HEK293 (cell line): Measurements from ENCODE around the gene CHRM2.

Source experiments
- CTCF ChIA-PET: fragments of 350-600 bp; formaldehyde crosslinking; extraction: SDS; loops from one replicate; lab custom pipeline; 2021; ENCODE audit warnings: antibody characterized with exemption; lab: Yijun Ruan, JAX
- POLR2A ChIA-PET: fragments of 300-600 bp; formaldehyde crosslinking; extraction: SDS; loops from one replicate; lab custom pipeline; 2020; ENCODE audit warnings: antibody characterized with exemption, inconsistent platforms; lab: Yijun Ruan, JAX
- H3K27ac ChIP-seq: fragments of 200-500 bp; sonication (Bioruptor generic); 2 replicates; pipeline ENCODE4 v1.5.1; 2014; ENCODE audit warnings: low read depth, low read length, control low read depth, inconsistent platforms; ENCODE audit errors: extremely low read depth
- H3K36me3 ChIP-seq, 2 experiments: fragments of 200-500 bp in 1 of 2; sonication (Bioruptor generic) in 1 of 2; 1 replicate in 1 of 2; 2 replicates in 1 of 2; pipeline ENCODE4 v1.5.1; 2014 to 2017; ENCODE audit warnings: inconsistent platforms in 2 of 2, low read length in 2 of 2; ENCODE audit not compliant: control insufficient read depth in 2 of 2, insufficient read depth in 1 of 2
- H3K4me1 ChIP-seq: fragments of 200-500 bp; sonication (Bioruptor generic); 2 replicates; pipeline ENCODE4 v1.5.1; 2014; ENCODE audit warnings: mild to moderate bottlenecking, low read length, inconsistent platforms; ENCODE audit not compliant: control insufficient read depth, insufficient read depth
- H3K4me3 ChIP-seq: 2 replicates; pipeline ENCODE4 v1.5.1; 2011; ENCODE audit warnings: low read depth, mild to moderate bottlenecking, control low read depth, low read length, moderate library complexity
- H3K9me3 ChIP-seq: fragments of 200-500 bp; sonication (Bioruptor generic); 2 replicates; pipeline ENCODE4 v1.5.1; 2014; ENCODE audit warnings: low read depth, low read length, inconsistent platforms; ENCODE audit not compliant: control insufficient read depth, insufficient read depth
- HOXC10 ChIP-seq: sonication (generic); formaldehyde crosslinking; IDR thresholded peaks from 2 replicates; pipeline ENCODE4 v1.8.1; 2023; ENCODE audit warnings: mild to moderate bottlenecking, missing genetic modification reagents
- MEIS1 ChIP-seq: sonication (generic); formaldehyde crosslinking; IDR thresholded peaks from 2 replicates; pipeline ENCODE4 v1.8.1; 2022; ENCODE audit warnings: missing genetic modification reagents, mild to moderate bottlenecking, borderline replicate concordance
- MZF1 ChIP-seq: fragments of 450-650 bp; formaldehyde crosslinking; IDR thresholded peaks from 2 replicates; pipeline ENCODE4 v1.5.1; 2017; ENCODE audit warnings: missing biosample characterization, missing genetic modification characterization, borderline replicate concordance
- REST ChIP-seq: fragments of 450-650 bp; formaldehyde crosslinking; IDR thresholded peaks from 2 replicates; pipeline ENCODE4 v1.5.1; 2016; ENCODE audit warnings: missing biosample characterization, missing genetic modification characterization
- ZBTB7A ChIP-seq: fragments of 450-650 bp; formaldehyde crosslinking; IDR thresholded peaks from 2 replicates; pipeline ENCODE4 v1.5.1; 2016; ENCODE audit warnings: low read depth, missing biosample characterization, missing genetic modification characterization
- ZNF121 ChIP-seq: fragments of 450-650 bp; formaldehyde crosslinking; IDR thresholded peaks from 2 replicates; pipeline ENCODE4 v1.5.1; 2016; ENCODE audit warnings: missing biosample characterization, missing genetic modification characterization
- ZNF133 ChIP-seq: fragments of 450-650 bp; formaldehyde crosslinking; IDR thresholded peaks from 2 replicates; pipeline ENCODE4 v1.5.1; 2016; ENCODE audit warnings: missing biosample characterization, missing genetic modification characterization
- ZNF140 ChIP-seq: fragments of 450-650 bp; formaldehyde crosslinking; IDR thresholded peaks from 2 replicates; pipeline ENCODE4 v1.5.1; 2016; ENCODE audit warnings: missing biosample characterization, missing genetic modification characterization
- ZNF223 ChIP-seq: fragments of 450-650 bp; formaldehyde crosslinking; IDR thresholded peaks from 2 replicates; pipeline ENCODE4 v1.5.1; 2016; ENCODE audit warnings: missing biosample characterization, missing genetic modification characterization
- ZNF341 ChIP-seq: fragments of 450-650 bp; formaldehyde crosslinking; IDR thresholded peaks from 2 replicates; pipeline ENCODE4; 2016; ENCODE audit warnings: low read depth, missing biosample characterization, missing genetic modification characterization
- ZNF398 ChIP-seq: fragments of 450-650 bp; formaldehyde crosslinking; IDR thresholded peaks from 2 replicates; pipeline ENCODE4 v1.5.1; 2017; ENCODE audit warnings: missing biosample characterization, missing genetic modification characterization
- ZNF404 ChIP-seq: fragments of 450-650 bp; formaldehyde crosslinking; IDR thresholded peaks from 2 replicates; pipeline ENCODE4 v1.5.1; 2017; ENCODE audit warnings: missing biosample characterization, missing genetic modification characterization
- ZNF473 ChIP-seq: fragments of 450-650 bp; formaldehyde crosslinking; IDR thresholded peaks from 2 replicates; pipeline ENCODE4 v1.5.1; 2017; ENCODE audit warnings: missing biosample characterization, missing genetic modification characterization
- ZNF549 ChIP-seq: fragments of 450-650 bp; IDR thresholded peaks from 2 replicates; pipeline ENCODE4 v1.5.1; 2018; ENCODE audit warnings: missing biosample characterization, missing genetic modification characterization, mild to moderate bottlenecking, inconsistent platforms, moderate library complexity
- ZNF558 ChIP-seq: fragments of 450-650 bp; formaldehyde crosslinking; IDR thresholded peaks from 2 replicates; pipeline ENCODE4 v1.5.1; 2016; ENCODE audit warnings: missing biosample characterization, missing genetic modification characterization
- ZNF600 ChIP-seq: fragments of 450-650 bp; formaldehyde crosslinking; IDR thresholded peaks from 2 replicates; pipeline ENCODE4 v1.5.1; 2016; ENCODE audit warnings: missing biosample characterization, missing genetic modification characterization
- ZNF623 ChIP-seq: fragments of 450-650 bp; formaldehyde crosslinking; IDR thresholded peaks from 2 replicates; pipeline ENCODE4 v1.5.1; 2016; ENCODE audit warnings: missing biosample characterization, missing genetic modification characterization
- ZNF629 ChIP-seq: fragments of 450-650 bp; formaldehyde crosslinking; IDR thresholded peaks from 2 replicates; pipeline ENCODE4 v1.5.1; 2017; ENCODE audit warnings: missing biosample characterization, missing genetic modification characterization
- ZNF639 ChIP-seq: fragments of 450-650 bp; formaldehyde crosslinking; IDR thresholded peaks from 2 replicates; pipeline ENCODE4 v1.5.1; 2016; ENCODE audit warnings: missing biosample characterization, missing genetic modification characterization

CHRM2 gene

GRCh38 chr7:136857573-136857972 is 10.9 kb upstream of the CHRM2 start:
- H3K9me3 ChIP-seq, result no peaks in the 10 kb centered on the region
- H3K27ac ChIP-seq, result no peak overlapping the region
- H3K4me1 ChIP-seq, result no peaks in the 10 kb centered on the region
- CTCF ChIA-PET, result no interaction called here
- no peak overlapping the region for H3K4me3 ChIP-seq
- POLR2A ChIA-PET, result no interaction called here
- peak; percentile 98 for TF ChIP-seq REST (tag by site-specific recombination)
- no peak for TF ChIP-seq ZNF341 (tag by site-specific recombination)
- no peak for TF ChIP-seq ZNF639 (tag by site-specific recombination)
- H3K36me3 ChIP-seq, result no peaks in the 10 kb centered on the region

- no peaks in the 10 kb centered on the region for H3K36me3 ChIP-seq
- H3K27ac ChIP-seq, result no peak overlapping the region
- TF ChIP-seq ZNF549 (no peak), ZNF404 (tag by site-specific recombination) (no peak), ZNF623 (tag by site-specific recombination) (no peak), MZF1 (tag by site-specific recombination) (no peak)
- ChIA-PET CTCF (interaction anchor here (0.6 to 1.1 kb wide), 2 partner anchors 14 to 16 kb away, joined by 3 read pairs; no protein-coding TSS in a partner anchor), POLR2A (no interaction called here)
- H3K4me3 ChIP-seq, result no peak overlapping the region
- H3K9me3 ChIP-seq, result no peaks in the 10 kb centered on the region
- H3K4me1 ChIP-seq, result no peaks in the 10 kb centered on the region
Measured at GRCh38 chr7:136859803-136860202, 8.6 kb upstream of the CHRM2 start.

DNA sequence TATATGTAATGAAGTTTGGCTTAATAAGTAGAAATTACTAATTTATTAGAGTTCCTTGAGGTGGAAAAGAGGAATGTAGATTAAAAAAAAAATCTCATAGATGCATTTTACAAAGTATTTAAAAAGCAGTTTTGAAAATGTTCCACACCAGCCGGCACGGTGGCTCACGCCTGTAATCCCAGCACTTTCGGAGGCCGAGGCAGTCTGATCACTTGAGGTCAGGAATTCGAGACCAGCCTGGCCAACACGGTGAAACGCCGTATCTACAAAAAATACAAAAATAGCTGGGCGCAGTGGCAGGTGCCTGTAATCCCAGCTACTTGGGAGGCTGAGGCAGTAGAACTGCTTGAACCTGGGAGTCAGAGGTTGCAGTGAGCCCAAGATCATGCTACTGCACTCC is 3.2 kb upstream of the CHRM2 start:
- CTCF ChIA-PET, result no interaction called here
- H3K27ac ChIP-seq, result no peak overlapping the region
- no peaks in the 10 kb centered on the region for H3K9me3 ChIP-seq
- no peak overlapping the region for H3K4me3 ChIP-seq
- no peak for TF ChIP-seq ZBTB7A
- no peak for TF ChIP-seq ZNF223 (tag by site-specific recombination)
- no peak for TF ChIP-seq ZNF121 (tag by site-specific recombination)
- TF ChIP-seq ZNF473 (tag by site-specific recombination), result no peak
- TF ChIP-seq ZNF600, result no peak
- no peak for TF ChIP-seq ZNF398 (tag by site-specific recombination)
- TF ChIP-seq MEIS1 (CRISPR knock-in tag), result no peak
- no peak for TF ChIP-seq ZNF140 (tag by site-specific recombination)
- TF ChIP-seq ZNF629, result no peak
- TF ChIP-seq HOXC10, result no peak
- TF ChIP-seq ZNF558 (tag by site-specific recombination), result no peak
- TF ChIP-seq ZNF133, result no peak
- no peaks in the 10 kb centered on the region for H3K36me3 ChIP-seq
- POLR2A ChIA-PET, result no interaction called here
- no peaks in the 10 kb centered on the region for H3K4me1 ChIP-seq
